ENCODE data around the gene IQCF2. TPM values are rescaled to one million over a fixed set of nuclear protein-coding genes. Genes with fewer than 3 reads are reported as not detected.

Gene IQCF2
- total RNA-seq, 4 donors from 2014 or later = not detected

GRCh38 chr3:51816723-51817122 lies 44.7 kb upstream of the IQCF2 start:
- Histone ChIP-seq H3K36me3 (no peaks in the 10 kb centered on the region), H3K4me1 (no peaks in the 10 kb centered on the region), H3K9me3 (no peaks in the 10 kb centered on the region), H3K27me3 (no peaks in the 10 kb centered on the region), H3K27ac (no peak overlapping the region), H3K4me3 (no peak overlapping the region)
- no peak for TF ChIP-seq CTCF (IDR thresholded peaks at IDR 0.05 in 4 of 5, conservative IDR thresholded peaks at IDR 0.05 in 1 of 5)
- no peak for TF ChIP-seq POLR2A (IDR thresholded peaks at IDR 0.05)
- intact Hi-C loops (cut with DNase I; ENCODE audit: low total_unique reads) = no loop called here
- no peak for DNase-seq
- no peak for ATAC-seq
- in situ Hi-C loops (cut with MboI; ENCODE audit: low sequenced_read_pairs in 4 of 4) = no loop called here

GRCh38 chr3:51817375-51817774 lies 44.0 kb upstream of the IQCF2 start:
- Histone ChIP-seq H3K4me3 (no peak overlapping the region), H3K36me3 (no peaks in the 10 kb centered on the region), H3K4me1 (no peaks in the 10 kb centered on the region), H3K9me3 (no peaks in the 10 kb centered on the region), H3K27ac (no peak overlapping the region), H3K27me3 (no peaks in the 10 kb centered on the region)
- intact Hi-C loops (cut with DNase I; ENCODE audit: low total_unique reads) = no loop called here
- ATAC-seq = no peak
- in situ Hi-C loops (cut with MboI; ENCODE audit: low sequenced_read_pairs in 4 of 4) = no loop called here
- TF ChIP-seq CTCF (IDR thresholded peaks at IDR 0.05 in 4 of 5, conservative IDR thresholded peaks at IDR 0.05 in 1 of 5) (no peak), POLR2A (IDR thresholded peaks at IDR 0.05) (no peak)
- no peak for DNase-seq

GRCh38 chr3:51819151-51819550 lies 42.3 kb upstream of the IQCF2 start:
- peaks cover 0 to 3% (median 0%) of the 10 kb centered on the region in 3 donors for H3K27me3 ChIP-seq

GRCh38 chr3:51819709-51820406 lies 41.6 kb upstream of the IQCF2 start:
- intact Hi-C loops (cut with DNase I; ENCODE audit: low total_unique reads) = no loop called here
- Histone ChIP-seq H3K36me3 (no peaks in the 10 kb centered on the region), H3K4me3 (no peak overlapping the region), H3K9me3 (no peaks in the 10 kb centered on the region), H3K4me1 (no peaks in the 10 kb centered on the region), H3K27me3 (peaks cover 0 to 3% (median 0%) of the 10 kb centered on the region in 3 donors), H3K27ac (no peak overlapping the region)
- ATAC-seq (no peak), DNase-seq (no peak)
- TF ChIP-seq POLR2A (IDR thresholded peaks at IDR 0.05) (no peak), CTCF (IDR thresholded peaks at IDR 0.05 in 4 of 5, conservative IDR thresholded peaks at IDR 0.05 in 1 of 5) (no peak)
- in situ Hi-C loops (cut with MboI; ENCODE audit: low sequenced_read_pairs in 4 of 4) = no loop called here

More at GRCh38 chr3:51819151-51819550, 42.3 kb upstream of the IQCF2 start:
- ATAC-seq (no peak), DNase-seq (no peak)
- Histone ChIP-seq H3K27ac (no peak overlapping the region), H3K36me3 (no peaks in the 10 kb centered on the region), H3K4me3 (no peak overlapping the region), H3K4me1 (no peaks in the 10 kb centered on the region), H3K9me3 (no peaks in the 10 kb centered on the region)
- in situ Hi-C loops (cut with MboI; ENCODE audit: low sequenced_read_pairs in 4 of 4) = no loop called here
- intact Hi-C loops (cut with DNase I; ENCODE audit: low total_unique reads) = no loop called here
- no peak for TF ChIP-seq POLR2A (IDR thresholded peaks at IDR 0.05)
- no peak for TF ChIP-seq CTCF (IDR thresholded peaks at IDR 0.05 in 4 of 5, conservative IDR thresholded peaks at IDR 0.05 in 1 of 5)

- Histone ChIP-seq H3K27ac (no peak overlapping the region), H3K4me3 (no peak overlapping the region), H3K9me3 (peaks cover 0 to 3% (median 0%) of the 10 kb centered on the region in 3 donors), H3K4me1 (no peaks in the 10 kb centered on the region), H3K27me3 (no peaks in the 10 kb centered on the region), H3K36me3 (no peaks in the 10 kb centered on the region)
- in situ Hi-C loops (cut with MboI; ENCODE audit: low sequenced_read_pairs in 4 of 4) (no loop called here), intact Hi-C loops (cut with DNase I; ENCODE audit: low total_unique reads) (no loop called here)
- no peak for DNase-seq
- no peak for ATAC-seq
- TF ChIP-seq POLR2A (IDR thresholded peaks at IDR 0.05) (no peak), CTCF (IDR thresholded peaks at IDR 0.05 in 4 of 5, conservative IDR thresholded peaks at IDR 0.05 in 1 of 5) (no peak)
Observed at GRCh38 chr3:51828297-51828696, 33.1 kb upstream of the IQCF2 start.

Measured in gastrocnemius medialis (tissue), 4 donors.